B cell (primary cell): ENCODE data around the gene SMURF2.

Source experiments
- EZH2 ChIP-seq: IDR thresholded peaks from 2 replicates; pipeline ENCODE4 v1.6.1; 2012; ENCODE audit warnings: borderline replicate concordance, low read depth, mild to moderate bottlenecking, moderate library complexity, low read length; ENCODE audit not compliant: insufficient read depth, poor library complexity, severe bottlenecking
- TF ChIP-seq, protein P1 (sequence below): fragments of 200-600 bp; IDR thresholded peaks from one replicate; pipeline ENCODE4 v1.8.0; 2022; ENCODE audit warnings: antibody characterized with exemption, mild to moderate bottlenecking

DNA sequence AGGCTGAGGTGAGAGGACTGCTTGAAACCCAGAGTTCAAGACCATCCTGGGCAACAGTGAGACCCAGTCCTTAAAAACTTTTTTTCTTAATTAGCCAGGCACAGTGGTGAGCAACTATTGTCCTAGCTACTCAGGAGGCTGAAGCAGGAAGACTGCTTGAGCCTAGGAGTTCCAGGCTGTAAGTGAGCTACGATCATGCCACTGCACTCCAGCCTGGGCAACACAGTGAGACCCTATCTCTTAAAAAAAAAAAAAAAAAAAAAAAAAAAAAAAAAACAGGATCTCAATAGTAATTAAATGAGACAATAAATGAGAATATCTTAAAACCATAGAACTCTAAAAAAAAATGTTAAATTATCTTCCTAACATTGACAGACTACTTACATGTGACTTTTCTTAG is 14.3 kb downstream of the SMURF2 start:
- TF ChIP-seq, protein P1, sequence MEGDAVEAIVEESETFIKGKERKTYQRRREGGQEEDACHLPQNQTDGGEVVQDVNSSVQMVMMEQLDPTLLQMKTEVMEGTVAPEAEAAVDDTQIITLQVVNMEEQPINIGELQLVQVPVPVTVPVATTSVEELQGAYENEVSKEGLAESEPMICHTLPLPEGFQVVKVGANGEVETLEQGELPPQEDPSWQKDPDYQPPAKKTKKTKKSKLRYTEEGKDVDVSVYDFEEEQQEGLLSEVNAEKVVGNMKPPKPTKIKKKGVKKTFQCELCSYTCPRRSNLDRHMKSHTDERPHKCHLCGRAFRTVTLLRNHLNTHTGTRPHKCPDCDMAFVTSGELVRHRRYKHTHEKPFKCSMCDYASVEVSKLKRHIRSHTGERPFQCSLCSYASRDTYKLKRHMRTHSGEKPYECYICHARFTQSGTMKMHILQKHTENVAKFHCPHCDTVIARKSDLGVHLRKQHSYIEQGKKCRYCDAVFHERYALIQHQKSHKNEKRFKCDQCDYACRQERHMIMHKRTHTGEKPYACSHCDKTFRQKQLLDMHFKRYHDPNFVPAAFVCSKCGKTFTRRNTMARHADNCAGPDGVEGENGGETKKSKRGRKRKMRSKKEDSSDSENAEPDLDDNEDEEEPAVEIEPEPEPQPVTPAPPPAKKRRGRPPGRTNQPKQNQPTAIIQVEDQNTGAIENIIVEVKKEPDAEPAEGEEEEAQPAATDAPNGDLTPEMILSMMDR: no peak
- TF ChIP-seq EZH2: no peak
